ACC112 (cell line): ENCODE results near the gene PLXDC2.
A peak's percentile ranks its signal among the peaks of the same experiment; 100 is the strongest.

Experiments
- H2AFZ ChIP-seq: fragments of 200-600 bp; sonication (generic); one replicate; pipeline ENCODE4 v1.6.0; 2017; ENCODE audit warnings: antibody characterized with exemption, low read length; ENCODE audit not compliant: unreplicated experiment
- H3K27ac ChIP-seq: fragments of 200-600 bp; sonication (generic); 2 replicates; pipeline ENCODE4 v1.5.1; 2014; ENCODE audit warnings: low read depth, mild to moderate bottlenecking, antibody characterized with exemption, low read length, moderate library complexity
- H3K27me3 ChIP-seq: fragments of 200-600 bp; sonication (generic); 2 replicates; pipeline ENCODE4 v1.6.1; 2014; ENCODE audit warnings: mild to moderate bottlenecking, antibody characterized with exemption, low read length, moderate library complexity, mixed read lengths; ENCODE audit not compliant: insufficient read depth
- H3K36me3 ChIP-seq: fragments of 200-600 bp; sonication (generic); 2 replicates; pipeline ENCODE4 v1.6.1; 2016; ENCODE audit warnings: mild to moderate bottlenecking, antibody characterized with exemption, low read length, moderate library complexity, mixed read lengths; ENCODE audit not compliant: insufficient read depth
- H3K4me1 ChIP-seq: fragments of 200-600 bp; sonication (generic); one replicate; pipeline ENCODE4 v1.6.1; 2016; ENCODE audit warnings: low read length, mixed read lengths; ENCODE audit not compliant: insufficient read depth, unreplicated experiment, control insufficient read depth
- H3K4me3 ChIP-seq: fragments of 200-600 bp; sonication (generic); 2 replicates; pipeline ENCODE4 v1.5.1; 2014; ENCODE audit warnings: mild to moderate bottlenecking, low read depth, low read length
- H3K79me2 ChIP-seq: fragments of 200-600 bp; sonication (generic); one replicate; pipeline ENCODE4 v1.6.0; 2016; ENCODE audit warnings: low read length; ENCODE audit not compliant: control insufficient read depth, unreplicated experiment, insufficient read depth

PLXDC2 gene

GRCh38 chr10:19815036-19815730 lies 1.0 kb upstream of the PLXDC2 start:
- H3K27me3 ChIP-seq, result peaks cover 54% of the 10 kb centered on the region
- peak overlapping the region; percentile 87 for H3K4me3 ChIP-seq
- H2AFZ ChIP-seq, result peak overlapping the region; percentile 45
- H3K36me3 ChIP-seq, result no peaks in the 10 kb centered on the region
- peaks cover 5% of the 10 kb centered on the region for H3K4me1 ChIP-seq
- no peak overlapping the region for H3K27ac ChIP-seq
- no peaks in the 10 kb centered on the region for H3K79me2 ChIP-seq

- peaks cover 54% of the 10 kb centered on the region for H3K27me3 ChIP-seq
- H3K79me2 ChIP-seq, result no peaks in the 10 kb centered on the region
- no peaks in the 10 kb centered on the region for H3K36me3 ChIP-seq
- H3K27ac ChIP-seq, result no peak overlapping the region
- peak overlapping the region; percentile 45 for H2AFZ ChIP-seq
- H3K4me1 ChIP-seq, result peaks cover 5% of the 10 kb centered on the region
- H3K4me3 ChIP-seq, result peak overlapping the region; percentile 87
Measured at GRCh38 chr10:19815731-19816410, 361 bp upstream of the PLXDC2 start.

GRCh38 chr10:19817231-19817933 lies 1.1 kb downstream of the PLXDC2 start:
- Histone ChIP-seq H3K27me3 (peaks cover 49% of the 10 kb centered on the region), H3K4me3 (peak overlapping the region; percentile 87), H3K4me1 (peaks cover 5% of the 10 kb centered on the region), H3K27ac (no peak overlapping the region), H2AFZ (peak overlapping the region; percentile 72), H3K36me3 (no peaks in the 10 kb centered on the region), H3K79me2 (no peaks in the 10 kb centered on the region)

GRCh38 chr10:19818876-19819275 lies 2.6 kb downstream of the PLXDC2 start:
- Histone ChIP-seq H3K79me2 (no peaks in the 10 kb centered on the region), H3K27me3 (peaks cover 37% of the 10 kb centered on the region), H3K27ac (no peak overlapping the region), H3K4me3 (no peak overlapping the region), H2AFZ (no peak overlapping the region), H3K36me3 (no peaks in the 10 kb centered on the region), H3K4me1 (peaks cover 5% of the 10 kb centered on the region)

- Histone ChIP-seq H3K79me2 (no peaks in the 10 kb centered on the region), H3K36me3 (no peaks in the 10 kb centered on the region), H3K4me3 (no peak overlapping the region), H3K4me1 (peaks cover 5% of the 10 kb centered on the region), H3K27ac (no peak overlapping the region), H3K27me3 (peaks cover 33% of the 10 kb centered on the region), H2AFZ (no peak overlapping the region)
Measured at GRCh38 chr10:19819419-19820033, 3.3 kb downstream of the PLXDC2 start.

GRCh38 chr10:19824381-19825342 lies 8.4 kb downstream of the PLXDC2 start:
- Histone ChIP-seq H3K4me3 (no peak overlapping the region), H2AFZ (no peak overlapping the region), H3K27me3 (no peaks in the 10 kb centered on the region), H3K4me1 (no peaks in the 10 kb centered on the region), H3K36me3 (no peaks in the 10 kb centered on the region), H3K79me2 (no peaks in the 10 kb centered on the region), H3K27ac (no peak overlapping the region)

- H3K79me2 ChIP-seq, result no peaks in the 10 kb centered on the region
- H3K27me3 ChIP-seq, result no peaks in the 10 kb centered on the region
- H3K4me3 ChIP-seq, result no peak overlapping the region
- no peak overlapping the region for H3K27ac ChIP-seq
- H2AFZ ChIP-seq, result no peak overlapping the region
- no peaks in the 10 kb centered on the region for H3K36me3 ChIP-seq
- no peaks in the 10 kb centered on the region for H3K4me1 ChIP-seq
Measured at GRCh38 chr10:19825700-19826099, 9.5 kb downstream of the PLXDC2 start.

GRCh38 chr10:19826712-19827111 lies 10.5 kb downstream of the PLXDC2 start:
- no peaks in the 10 kb centered on the region for H3K27me3 ChIP-seq
- H2AFZ ChIP-seq, result no peak overlapping the region
- H3K79me2 ChIP-seq, result no peaks in the 10 kb centered on the region
- no peaks in the 10 kb centered on the region for H3K4me1 ChIP-seq
- no peaks in the 10 kb centered on the region for H3K36me3 ChIP-seq
- H3K4me3 ChIP-seq, result no peak overlapping the region
- no peak overlapping the region for H3K27ac ChIP-seq

GRCh38 chr10:19828278-19829049 lies 12.2 kb downstream of the PLXDC2 start:
- Histone ChIP-seq H3K4me3 (no peak overlapping the region), H3K4me1 (no peaks in the 10 kb centered on the region), H2AFZ (no peak overlapping the region), H3K79me2 (no peaks in the 10 kb centered on the region), H3K27ac (no peak overlapping the region), H3K36me3 (no peaks in the 10 kb centered on the region), H3K27me3 (no peaks in the 10 kb centered on the region)
